ENCODE results near the gene NLGN2. TPM values are rescaled to one million over a fixed set of nuclear protein-coding genes. Genes with fewer than 3 reads are reported as not detected.

NLGN2 gene
- total RNA-seq (2014; rRNA removed; shearing (Covaris generic)), result 26.8 and 38.7 TPM in 2 replicates
- polyA plus RNA-seq (2016; fragmentation: Nextera tagmentation; extraction: Ambion mirVana), result 14.4 TPM in 2 replicates
- long read RNA-seq, partial matches to known transcripts, result 0 of 4 reads
- long read RNA-seq, other reads (novel, unspliced or antisense), result 4 of 4 reads

DNA sequence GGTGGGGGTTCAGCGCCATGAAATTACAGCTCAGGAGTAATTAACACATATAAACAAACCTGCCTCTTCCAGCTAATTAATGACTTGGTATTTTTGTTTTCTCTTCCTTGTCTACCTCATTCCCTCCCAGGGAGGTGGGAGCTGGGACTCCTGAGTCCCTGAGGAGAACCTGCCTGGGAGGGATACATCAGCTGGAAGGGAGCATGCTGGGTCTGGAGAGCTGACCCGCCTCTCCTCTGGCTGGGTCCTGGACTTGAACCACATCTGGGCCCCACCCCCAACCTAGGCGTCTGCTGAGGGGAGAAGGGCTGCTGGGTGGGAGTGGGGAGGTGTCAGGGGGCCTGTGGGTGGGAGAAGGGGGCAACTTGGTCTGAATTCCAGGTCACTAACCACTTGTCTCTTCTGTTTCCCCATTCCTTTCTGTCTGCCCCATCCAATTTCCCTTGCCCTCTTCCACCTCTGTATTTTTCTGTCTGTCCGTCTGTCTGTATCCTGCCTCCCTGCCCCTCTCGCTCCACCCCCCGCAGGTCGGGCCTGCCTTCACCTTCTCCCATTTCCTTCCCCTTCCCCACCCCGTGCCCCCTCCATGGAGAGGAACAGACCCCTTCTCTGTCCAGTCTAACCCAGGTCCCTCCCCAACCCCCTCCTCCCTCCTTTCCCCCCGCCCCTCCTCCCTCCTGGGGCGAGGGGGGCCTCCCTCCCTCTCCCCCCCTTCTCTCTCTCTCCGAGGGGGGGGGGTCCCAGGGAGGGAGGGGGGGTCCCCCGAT lies at the start of gene NLGN2:
NLGN2 (plus strand) TSS at position 361 of the 767 bp plus-strand sequence. CDS start 411 bp downstream, outside the sequence.
- ATAC-seq (no peak), DNase-seq (ENCODE audit: low spot score) (peak; percentile 50)
- H3K27me3 Mint-ChIP-seq (ENCODE audit: insufficient read depth, low read depth, poor library complexity), result peaks cover 18% of the 10 kb centered on the region
- Histone ChIP-seq H3K9me2 (ENCODE audit: insufficient read depth) (no peaks in the 10 kb centered on the region), H3K27ac (ENCODE audit: low read depth) (no peak within 1 kb of the TSS), H3K27me3 (ENCODE audit: insufficient read depth) (no peaks in the 10 kb centered on the region), H2AFZ (0 out of 2 replicates have a peak within 1 kb of the TSS, but pooled peaks have one; percentile 32), H3K4me3 (peak within 1 kb of the TSS; percentile 57), H3F3A (replicated peaks; ENCODE audit: low read depth) (peaks cover 18% of the 10 kb centered on the region), H4K20me1 (replicated peaks; ENCODE audit: insufficient read depth) (peaks cover 4% of the 10 kb centered on the region), H3K4me1 (ENCODE audit: insufficient read depth) (peaks cover 27% of the 10 kb centered on the region), H3K4me2 (peak within 1 kb of the TSS; percentile 81), H3K36me3 (ENCODE audit: insufficient read depth) (no peaks in the 10 kb centered on the region; the same call in 1 of the 2 replicates), H3K79me2 (replicated peaks; ENCODE audit: insufficient read depth) (peaks cover 13% of the 10 kb centered on the region)
- no peak within 1 kb of the TSS for H3K27ac Mint-ChIP-seq
- TF ChIP-seq ZNF331 (CRISPR knock-in tag; IDR thresholded peaks at IDR 0.05; ENCODE audit: low read depth), result no peak
- TF ChIP-seq, protein P1, sequence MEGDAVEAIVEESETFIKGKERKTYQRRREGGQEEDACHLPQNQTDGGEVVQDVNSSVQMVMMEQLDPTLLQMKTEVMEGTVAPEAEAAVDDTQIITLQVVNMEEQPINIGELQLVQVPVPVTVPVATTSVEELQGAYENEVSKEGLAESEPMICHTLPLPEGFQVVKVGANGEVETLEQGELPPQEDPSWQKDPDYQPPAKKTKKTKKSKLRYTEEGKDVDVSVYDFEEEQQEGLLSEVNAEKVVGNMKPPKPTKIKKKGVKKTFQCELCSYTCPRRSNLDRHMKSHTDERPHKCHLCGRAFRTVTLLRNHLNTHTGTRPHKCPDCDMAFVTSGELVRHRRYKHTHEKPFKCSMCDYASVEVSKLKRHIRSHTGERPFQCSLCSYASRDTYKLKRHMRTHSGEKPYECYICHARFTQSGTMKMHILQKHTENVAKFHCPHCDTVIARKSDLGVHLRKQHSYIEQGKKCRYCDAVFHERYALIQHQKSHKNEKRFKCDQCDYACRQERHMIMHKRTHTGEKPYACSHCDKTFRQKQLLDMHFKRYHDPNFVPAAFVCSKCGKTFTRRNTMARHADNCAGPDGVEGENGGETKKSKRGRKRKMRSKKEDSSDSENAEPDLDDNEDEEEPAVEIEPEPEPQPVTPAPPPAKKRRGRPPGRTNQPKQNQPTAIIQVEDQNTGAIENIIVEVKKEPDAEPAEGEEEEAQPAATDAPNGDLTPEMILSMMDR (conservative IDR thresholded peaks at IDR 0.05; ENCODE audit: low read depth in 2 of 2), result no peak
- no peak for TF ChIP-seq EZH2phosphoT487 (IDR thresholded peaks at IDR 0.05; ENCODE audit: unreplicated experiment)
- TF ChIP-seq NANOG (IDR thresholded peaks at IDR 0.05; ENCODE audit: borderline replicate concordance), result no peak
- TF ChIP-seq, protein P2, sequence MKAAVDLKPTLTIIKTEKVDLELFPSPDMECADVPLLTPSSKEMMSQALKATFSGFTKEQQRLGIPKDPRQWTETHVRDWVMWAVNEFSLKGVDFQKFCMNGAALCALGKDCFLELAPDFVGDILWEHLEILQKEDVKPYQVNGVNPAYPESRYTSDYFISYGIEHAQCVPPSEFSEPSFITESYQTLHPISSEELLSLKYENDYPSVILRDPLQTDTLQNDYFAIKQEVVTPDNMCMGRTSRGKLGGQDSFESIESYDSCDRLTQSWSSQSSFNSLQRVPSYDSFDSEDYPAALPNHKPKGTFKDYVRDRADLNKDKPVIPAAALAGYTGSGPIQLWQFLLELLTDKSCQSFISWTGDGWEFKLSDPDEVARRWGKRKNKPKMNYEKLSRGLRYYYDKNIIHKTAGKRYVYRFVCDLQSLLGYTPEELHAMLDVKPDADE (IDR thresholded peaks at IDR 0.05), result no peak
- no peak for TF ChIP-seq STAT1 (IDR thresholded peaks at IDR 0.05; ENCODE audit: unreplicated experiment)
- TF ChIP-seq JUNB (IDR thresholded peaks at IDR 0.05; ENCODE audit: unreplicated experiment), result no peak
- TF ChIP-seq, protein P3, sequence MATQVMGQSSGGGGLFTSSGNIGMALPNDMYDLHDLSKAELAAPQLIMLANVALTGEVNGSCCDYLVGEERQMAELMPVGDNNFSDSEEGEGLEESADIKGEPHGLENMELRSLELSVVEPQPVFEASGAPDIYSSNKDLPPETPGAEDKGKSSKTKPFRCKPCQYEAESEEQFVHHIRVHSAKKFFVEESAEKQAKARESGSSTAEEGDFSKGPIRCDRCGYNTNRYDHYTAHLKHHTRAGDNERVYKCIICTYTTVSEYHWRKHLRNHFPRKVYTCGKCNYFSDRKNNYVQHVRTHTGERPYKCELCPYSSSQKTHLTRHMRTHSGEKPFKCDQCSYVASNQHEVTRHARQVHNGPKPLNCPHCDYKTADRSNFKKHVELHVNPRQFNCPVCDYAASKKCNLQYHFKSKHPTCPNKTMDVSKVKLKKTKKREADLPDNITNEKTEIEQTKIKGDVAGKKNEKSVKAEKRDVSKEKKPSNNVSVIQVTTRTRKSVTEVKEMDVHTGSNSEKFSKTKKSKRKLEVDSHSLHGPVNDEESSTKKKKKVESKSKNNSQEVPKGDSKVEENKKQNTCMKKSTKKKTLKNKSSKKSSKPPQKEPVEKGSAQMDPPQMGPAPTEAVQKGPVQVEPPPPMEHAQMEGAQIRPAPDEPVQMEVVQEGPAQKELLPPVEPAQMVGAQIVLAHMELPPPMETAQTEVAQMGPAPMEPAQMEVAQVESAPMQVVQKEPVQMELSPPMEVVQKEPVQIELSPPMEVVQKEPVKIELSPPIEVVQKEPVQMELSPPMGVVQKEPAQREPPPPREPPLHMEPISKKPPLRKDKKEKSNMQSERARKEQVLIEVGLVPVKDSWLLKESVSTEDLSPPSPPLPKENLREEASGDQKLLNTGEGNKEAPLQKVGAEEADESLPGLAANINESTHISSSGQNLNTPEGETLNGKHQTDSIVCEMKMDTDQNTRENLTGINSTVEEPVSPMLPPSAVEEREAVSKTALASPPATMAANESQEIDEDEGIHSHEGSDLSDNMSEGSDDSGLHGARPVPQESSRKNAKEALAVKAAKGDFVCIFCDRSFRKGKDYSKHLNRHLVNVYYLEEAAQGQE (IDR thresholded peaks at IDR 0.05; ENCODE audit: unreplicated experiment), result no peak
- TF ChIP-seq CREB1 (CRISPR knock-in tag; IDR thresholded peaks at IDR 0.05; ENCODE audit: low read depth), result no peak
- TF ChIP-seq, protein P4, sequence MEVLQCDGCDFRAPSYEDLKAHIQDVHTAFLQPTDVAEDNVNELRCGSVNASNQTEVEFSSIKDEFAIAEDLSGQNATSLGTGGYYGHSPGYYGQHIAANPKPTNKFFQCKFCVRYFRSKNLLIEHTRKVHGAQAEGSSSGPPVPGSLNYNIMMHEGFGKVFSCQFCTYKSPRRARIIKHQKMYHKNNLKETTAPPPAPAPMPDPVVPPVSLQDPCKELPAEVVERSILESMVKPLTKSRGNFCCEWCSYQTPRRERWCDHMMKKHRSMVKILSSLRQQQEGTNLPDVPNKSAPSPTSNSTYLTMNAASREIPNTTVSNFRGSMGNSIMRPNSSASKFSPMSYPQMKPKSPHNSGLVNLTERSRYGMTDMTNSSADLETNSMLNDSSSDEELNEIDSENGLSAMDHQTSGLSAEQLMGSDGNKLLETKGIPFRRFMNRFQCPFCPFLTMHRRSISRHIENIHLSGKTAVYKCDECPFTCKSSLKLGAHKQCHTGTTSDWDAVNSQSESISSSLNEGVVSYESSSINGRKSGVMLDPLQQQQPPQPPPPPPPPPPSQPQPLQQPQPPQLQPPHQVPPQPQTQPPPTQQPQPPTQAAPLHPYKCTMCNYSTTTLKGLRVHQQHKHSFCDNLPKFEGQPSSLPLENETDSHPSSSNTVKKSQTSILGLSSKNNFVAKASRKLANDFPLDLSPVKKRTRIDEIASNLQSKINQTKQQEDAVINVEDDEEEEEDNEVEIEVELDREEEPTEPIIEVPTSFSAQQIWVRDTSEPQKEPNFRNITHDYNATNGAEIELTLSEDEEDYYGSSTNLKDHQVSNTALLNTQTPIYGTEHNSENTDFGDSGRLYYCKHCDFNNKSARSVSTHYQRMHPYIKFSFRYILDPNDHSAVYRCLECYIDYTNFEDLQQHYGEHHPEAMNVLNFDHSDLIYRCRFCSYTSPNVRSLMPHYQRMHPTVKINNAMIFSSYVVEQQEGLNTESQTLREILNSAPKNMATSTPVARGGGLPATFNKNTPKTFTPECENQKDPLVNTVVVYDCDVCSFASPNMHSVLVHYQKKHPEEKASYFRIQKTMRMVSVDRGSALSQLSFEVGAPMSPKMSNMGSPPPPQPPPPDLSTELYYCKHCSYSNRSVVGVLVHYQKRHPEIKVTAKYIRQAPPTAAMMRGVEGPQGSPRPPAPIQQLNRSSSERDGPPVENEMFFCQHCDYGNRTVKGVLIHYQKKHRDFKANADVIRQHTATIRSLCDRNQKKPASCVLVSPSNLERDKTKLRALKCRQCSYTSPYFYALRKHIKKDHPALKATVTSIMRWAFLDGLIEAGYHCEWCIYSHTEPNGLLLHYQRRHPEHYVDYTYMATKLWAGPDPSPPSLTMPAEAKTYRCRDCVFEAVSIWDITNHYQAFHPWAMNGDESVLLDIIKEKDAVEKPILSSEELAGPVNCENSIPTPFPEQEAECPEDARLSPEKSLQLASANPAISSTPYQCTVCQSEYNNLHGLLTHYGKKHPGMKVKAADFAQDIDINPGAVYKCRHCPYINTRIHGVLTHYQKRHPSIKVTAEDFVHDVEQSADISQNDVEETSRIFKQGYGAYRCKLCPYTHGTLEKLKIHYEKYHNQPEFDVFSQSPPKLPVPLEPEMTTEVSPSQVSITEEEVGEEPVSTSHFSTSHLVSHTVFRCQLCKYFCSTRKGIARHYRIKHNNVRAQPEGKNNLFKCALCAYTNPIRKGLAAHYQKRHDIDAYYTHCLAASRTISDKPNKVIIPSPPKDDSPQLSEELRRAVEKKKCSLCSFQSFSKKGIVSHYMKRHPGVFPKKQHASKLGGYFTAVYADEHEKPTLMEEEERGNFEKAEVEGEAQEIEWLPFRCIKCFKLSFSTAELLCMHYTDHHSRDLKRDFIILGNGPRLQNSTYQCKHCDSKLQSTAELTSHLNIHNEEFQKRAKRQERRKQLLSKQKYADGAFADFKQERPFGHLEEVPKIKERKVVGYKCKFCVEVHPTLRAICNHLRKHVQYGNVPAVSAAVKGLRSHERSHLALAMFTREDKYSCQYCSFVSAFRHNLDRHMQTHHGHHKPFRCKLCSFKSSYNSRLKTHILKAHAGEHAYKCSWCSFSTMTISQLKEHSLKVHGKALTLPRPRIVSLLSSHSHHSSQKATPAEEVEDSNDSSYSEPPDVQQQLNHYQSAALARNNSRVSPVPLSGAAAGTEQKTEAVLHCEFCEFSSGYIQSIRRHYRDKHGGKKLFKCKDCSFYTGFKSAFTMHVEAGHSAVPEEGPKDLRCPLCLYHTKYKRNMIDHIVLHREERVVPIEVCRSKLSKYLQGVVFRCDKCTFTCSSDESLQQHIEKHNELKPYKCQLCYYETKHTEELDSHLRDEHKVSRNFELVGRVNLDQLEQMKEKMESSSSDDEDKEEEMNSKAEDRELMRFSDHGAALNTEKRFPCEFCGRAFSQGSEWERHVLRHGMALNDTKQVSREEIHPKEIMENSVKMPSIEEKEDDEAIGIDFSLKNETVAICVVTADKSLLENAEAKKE (CRISPR knock-in tag; IDR thresholded peaks at IDR 0.05), result no peak
- no peak for TF ChIP-seq POLR2AphosphoS5 (IDR thresholded peaks at IDR 0.05; ENCODE audit: low read depth)
- TF ChIP-seq ZNF114 (CRISPR knock-in tag; IDR thresholded peaks at IDR 0.05), result no peak
- no peak for TF ChIP-seq EZH2 (IDR thresholded peaks at IDR 0.05; ENCODE audit: low read depth, unreplicated experiment)
- peaks cover 21% of the 10 kb centered on the region for H3K36me3 Mint-ChIP-seq (ENCODE audit: low read depth)
- H3K4me1 Mint-ChIP-seq, result peaks cover 36% of the 10 kb centered on the region
- no peaks in the 10 kb centered on the region for H3K9me3 Mint-ChIP-seq
- peak within 1 kb of the TSS; percentile 93 for H3K4me3 Mint-ChIP-seq

All from GM23338 (cell line).